GM23338 (cell line): ENCODE measurements around the gene STAMBPL1. TPM values are rescaled to one million over a fixed set of nuclear protein-coding genes. Genes with fewer than 3 reads are reported as not detected.

Experiments
- ATAC-seq: fragments of 200-7000 bp; cut with Tn5 transposase; 3 replicates; pipeline ENCODE4 v1.9.1; 2020
- DNase-seq: peaks from one replicate; pipeline ENCODE4 v3.0.0-alpha.2; 2015; ENCODE audit warnings: low spot score
- H2AFZ ChIP-seq: fragments of 200-600 bp; sonication (generic); 2 replicates; pipeline ENCODE4 v1.8.0; 2016; ENCODE audit warnings: antibody characterized with exemption, mild to moderate bottlenecking, moderate library complexity
- H3F3A ChIP-seq: fragments of 200-600 bp; sonication (generic); replicated peaks from 2 replicates; pipeline ENCODE4 v1.8.0; 2017; ENCODE audit warnings: antibody characterized with exemption, mixed run types, low read depth
- H3K27ac ChIP-seq: fragments of 200-600 bp; sonication (generic); 2 replicates; pipeline ENCODE4 v1.6.1; 2016; ENCODE audit warnings: low read depth
- H3K27me3 ChIP-seq: fragments of 200-600 bp; sonication (generic); 2 replicates; pipeline ENCODE4 v1.8.0; 2016; ENCODE audit warnings: mild to moderate bottlenecking, mixed run types, moderate library complexity; ENCODE audit not compliant: insufficient read depth
- H3K36me3 ChIP-seq: fragments of 200-600 bp; sonication (generic); 2 replicates; pipeline ENCODE4 v1.8.0; 2016; ENCODE audit warnings: mild to moderate bottlenecking; ENCODE audit not compliant: insufficient read depth
- H3K4me1 ChIP-seq: fragments of 200-600 bp; sonication (generic); 2 replicates; pipeline ENCODE4 v1.8.0; 2016; ENCODE audit warnings: mild to moderate bottlenecking, moderate library complexity; ENCODE audit not compliant: insufficient read depth
- H3K4me2 ChIP-seq: fragments of 200-600 bp; sonication (generic); 2 replicates; pipeline ENCODE4 v1.7.1; 2017; ENCODE audit warnings: mixed run types
- H3K4me3 ChIP-seq: fragments of 200-600 bp; sonication (generic); 2 replicates; pipeline ENCODE4 v1.6.1; 2016; ENCODE audit warnings: mixed run types
- H3K79me2 ChIP-seq: fragments of 200-600 bp; sonication (generic); replicated peaks from 2 replicates; pipeline ENCODE4 v1.8.0; 2017; ENCODE audit warnings: mild to moderate bottlenecking; ENCODE audit not compliant: insufficient read depth
- H3K9me2 ChIP-seq: fragments of 200-600 bp; sonication (generic); 2 replicates; pipeline ENCODE4 v1.8.0; 2017; ENCODE audit not compliant: insufficient read depth
- H4K20me1 ChIP-seq: fragments of 200-600 bp; sonication (generic); replicated peaks from 2 replicates; pipeline ENCODE4 v1.8.0; 2017; ENCODE audit warnings: mild to moderate bottlenecking; ENCODE audit not compliant: insufficient read depth
- H3K27ac Mint-ChIP-seq: 2 replicates; pipeline ENCODE4 v1.8.0; 2020; ENCODE audit warnings: inconsistent platforms, mild to moderate bottlenecking, moderate library complexity, mixed read lengths
- H3K27me3 Mint-ChIP-seq: 3 replicates; pipeline ENCODE4 v1.8.0; 2022; ENCODE audit warnings: low read depth, mild to moderate bottlenecking, moderate library complexity, mixed read lengths, inconsistent platforms; ENCODE audit not compliant: insufficient read depth, poor library complexity
- H3K36me3 Mint-ChIP-seq: 3 replicates; pipeline ENCODE4 v1.8.0; 2021; ENCODE audit warnings: low read depth, mild to moderate bottlenecking, inconsistent platforms, moderate library complexity, mixed read lengths
- H3K4me1 Mint-ChIP-seq: 3 replicates; pipeline ENCODE4 v1.8.0; 2020; ENCODE audit warnings: mild to moderate bottlenecking, inconsistent platforms, mixed read lengths
- H3K4me3 Mint-ChIP-seq: 3 replicates; pipeline ENCODE4 v1.8.0; 2021; ENCODE audit warnings: moderate library complexity, mild to moderate bottlenecking, inconsistent platforms, mixed read lengths
- H3K9me3 Mint-ChIP-seq: 3 replicates; pipeline ENCODE4 v1.8.0; 2020; ENCODE audit warnings: moderate library complexity, mild to moderate bottlenecking, inconsistent platforms, mixed read lengths
- CTCF ChIP-seq, 2 experiments: fragments of 200-600 bp in 1 of 2; sonication (generic) in 1 of 2; conservative IDR thresholded peaks; 2 replicates each; pipeline versions ENCODE4 v1.5.1 to v1.6.1; 2016 to 2017; ENCODE audit warnings: antibody characterized with exemption in 2 of 2, low read depth in 2 of 2, mild to moderate bottlenecking in 2 of 2, moderate library complexity in 1 of 2
- ETS1 ChIP-seq: IDR thresholded peaks from 2 replicates; pipeline ENCODE4 v1.6.1; 2016; ENCODE audit warnings: antibody characterized with exemption
- EZH2 ChIP-seq: fragments of 200-600 bp; sonication (generic); IDR thresholded peaks from one replicate; pipeline ENCODE4 v1.8.0; 2017; ENCODE audit warnings: antibody characterized with exemption, mild to moderate bottlenecking, low read depth; ENCODE audit not compliant: unreplicated experiment
- JUNB ChIP-seq: IDR thresholded peaks from one replicate; pipeline ENCODE4 v1.6.1; 2016; ENCODE audit warnings: antibody characterized with exemption; ENCODE audit not compliant: unreplicated experiment
- NANOG ChIP-seq: IDR thresholded peaks from 2 replicates; pipeline ENCODE4 v1.6.1; 2016; ENCODE audit warnings: antibody characterized with exemption, borderline replicate concordance
- POLR2AphosphoS5 ChIP-seq: IDR thresholded peaks from 2 replicates; pipeline ENCODE4 v1.6.1; 2016; ENCODE audit warnings: antibody characterized with exemption, low read depth
- STAT1 ChIP-seq: IDR thresholded peaks from one replicate; pipeline ENCODE4 v1.6.1; 2016; ENCODE audit warnings: antibody characterized with exemption; ENCODE audit not compliant: unreplicated experiment
- ZNF114 ChIP-seq: fragments of 250-450 bp; sonication (Bioruptor Pico); IDR thresholded peaks from 2 replicates; pipeline ENCODE4 v1.5.0; 2020; ENCODE audit warnings: mild to moderate bottlenecking, moderate library complexity
- ZNF331 ChIP-seq: fragments of 250-450 bp; sonication (Bioruptor Pico); IDR thresholded peaks from 2 replicates; pipeline ENCODE4 v1.5.0; 2020; ENCODE audit warnings: low read depth, mild to moderate bottlenecking, moderate library complexity
- polyA plus RNA-seq: library from polyadenylated mRNA; unstranded; fragments of >200 nt; fragmentation: Nextera tagmentation; extraction: Ambion mirVana; gene quantifications from 2 replicates; pipeline ENCODE4 v1.2.1, GENCODE V29; 2016
- total RNA-seq: library from RNA; depleted of rRNA; stranded (reverse); fragments of >200 nt; shearing (Covaris generic); gene quantifications from 2 replicates; pipeline ENCODE4 v1.2.3, GENCODE V29; 2014

The STAMBPL1 gene
- total and polyA plus RNA-seq, 2 experiments from 2014 or later = 2.5 to 11.5 TPM

- Histone ChIP-seq H3K4me1 (peaks cover 6% of the 10 kb centered on the region), H3K79me2 (no peaks in the 10 kb centered on the region), H3K27ac (no peak overlapping the region; the same call in 1 of the 2 replicates), H2AFZ (peak overlapping the region; percentile 63; the same call in 1 of the 2 replicates), H3K9me2 (no peaks in the 10 kb centered on the region), H3K27me3 (no peaks in the 10 kb centered on the region), H3K4me2 (no peak overlapping the region), H4K20me1 (no peaks in the 10 kb centered on the region), H3K36me3 (no peaks in the 10 kb centered on the region), H3K4me3 (no peak overlapping the region), H3F3A (no peaks in the 10 kb centered on the region)
- Mint-ChIP-seq H3K27ac (no peak overlapping the region), H3K4me3 (no peak overlapping the region), H3K4me1 (peaks cover 3% of the 10 kb centered on the region; the same call in 2 of the 3 replicates), H3K9me3 (no peaks in the 10 kb centered on the region), H3K36me3 (no peaks in the 10 kb centered on the region), H3K27me3 (no peaks in the 10 kb centered on the region)
- DNase-seq = no peak
- TF ChIP-seq NANOG (no peak), CTCF (conservative IDR thresholded peaks at IDR 0.05; ENCODE audit: low read depth in 2 of 2) (no peak), EZH2 (no peak), ZNF331 (CRISPR knock-in tag) (no peak), ETS1 (no peak), JUNB (no peak)
- no peak for ATAC-seq
Measured at GRCh38 chr10:88870089-88870488, 10.0 kb upstream of the STAMBPL1 start.

GRCh38 chr10:88873757-88874156 lies 6.3 kb upstream of the STAMBPL1 start:
- no peaks in the 10 kb centered on the region for H3F3A ChIP-seq
- no peaks in the 10 kb centered on the region for H3K79me2 ChIP-seq
- no peak for TF ChIP-seq ZNF331 (CRISPR knock-in tag)
- TF ChIP-seq STAT1 = no peak
- no peak for TF ChIP-seq ZNF114 (CRISPR knock-in tag)
- H3K4me3 ChIP-seq = no peak overlapping the region
- Mint-ChIP-seq H3K27ac (no peak overlapping the region), H3K36me3 (no peaks in the 10 kb centered on the region), H3K4me1 (peaks cover 21% of the 10 kb centered on the region), H3K27me3 (no peaks in the 10 kb centered on the region), H3K4me3 (no peak overlapping the region), H3K9me3 (no peaks in the 10 kb centered on the region)
- ATAC-seq = no peak
- H3K4me2 ChIP-seq = no peak overlapping the region
- H4K20me1 ChIP-seq = no peaks in the 10 kb centered on the region
- DNase-seq = no peak
- peaks cover 16% of the 10 kb centered on the region for H3K4me1 ChIP-seq
- no peaks in the 10 kb centered on the region for H3K9me2 ChIP-seq
- H3K27me3 ChIP-seq = peaks cover 4% of the 10 kb centered on the region; the same call in 1 of the 2 replicates
- H3K27ac ChIP-seq = no peak overlapping the region
- H2AFZ ChIP-seq = no peak overlapping the region
- no peaks in the 10 kb centered on the region for H3K36me3 ChIP-seq

- TF ChIP-seq STAT1 = no peak
- TF ChIP-seq NANOG = no peak
- TF ChIP-seq CTCF (conservative IDR thresholded peaks at IDR 0.05; ENCODE audit: low read depth in 2 of 2) = no peak
- TF ChIP-seq JUNB = no peak
- TF ChIP-seq POLR2AphosphoS5 = no peak
- Histone ChIP-seq H3K9me2 (no peaks in the 10 kb centered on the region), H3F3A (no peaks in the 10 kb centered on the region), H3K4me1 (peaks cover 20% of the 10 kb centered on the region), H3K4me3 (no peak overlapping the region), H3K36me3 (no peaks in the 10 kb centered on the region), H4K20me1 (no peaks in the 10 kb centered on the region), H3K79me2 (no peaks in the 10 kb centered on the region), H2AFZ (no peak overlapping the region), H3K27me3 (peaks cover 10% of the 10 kb centered on the region), H3K27ac (no peak overlapping the region), H3K4me2 (no peak overlapping the region)
- Mint-ChIP-seq H3K9me3 (no peaks in the 10 kb centered on the region), H3K36me3 (no peaks in the 10 kb centered on the region), H3K4me3 (no peak overlapping the region), H3K4me1 (peaks cover 21% of the 10 kb centered on the region), H3K27ac (no peak overlapping the region), H3K27me3 (no peaks in the 10 kb centered on the region)
- no peak for ATAC-seq
- no peak for DNase-seq
Measured at GRCh38 chr10:88874281-88874680, 5.8 kb upstream of the STAMBPL1 start.
